ENCODE measurements around the gene KRTAP4-16.
"Not testable (repeated sequence)": the region's sequence is repeated elsewhere in the genome, so short reads cannot be mapped to it uniquely, and the experiment has no call there.

Gene KRTAP4-16

GRCh38 chr17:41111151-41111885 lies 9.3 kb upstream of the KRTAP4-16 start:
- TF ChIP-seq, protein P1, sequence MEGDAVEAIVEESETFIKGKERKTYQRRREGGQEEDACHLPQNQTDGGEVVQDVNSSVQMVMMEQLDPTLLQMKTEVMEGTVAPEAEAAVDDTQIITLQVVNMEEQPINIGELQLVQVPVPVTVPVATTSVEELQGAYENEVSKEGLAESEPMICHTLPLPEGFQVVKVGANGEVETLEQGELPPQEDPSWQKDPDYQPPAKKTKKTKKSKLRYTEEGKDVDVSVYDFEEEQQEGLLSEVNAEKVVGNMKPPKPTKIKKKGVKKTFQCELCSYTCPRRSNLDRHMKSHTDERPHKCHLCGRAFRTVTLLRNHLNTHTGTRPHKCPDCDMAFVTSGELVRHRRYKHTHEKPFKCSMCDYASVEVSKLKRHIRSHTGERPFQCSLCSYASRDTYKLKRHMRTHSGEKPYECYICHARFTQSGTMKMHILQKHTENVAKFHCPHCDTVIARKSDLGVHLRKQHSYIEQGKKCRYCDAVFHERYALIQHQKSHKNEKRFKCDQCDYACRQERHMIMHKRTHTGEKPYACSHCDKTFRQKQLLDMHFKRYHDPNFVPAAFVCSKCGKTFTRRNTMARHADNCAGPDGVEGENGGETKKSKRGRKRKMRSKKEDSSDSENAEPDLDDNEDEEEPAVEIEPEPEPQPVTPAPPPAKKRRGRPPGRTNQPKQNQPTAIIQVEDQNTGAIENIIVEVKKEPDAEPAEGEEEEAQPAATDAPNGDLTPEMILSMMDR (IDR thresholded peaks at IDR 0.05; ENCODE audit: low read depth, low read length), result no peak

DNA sequence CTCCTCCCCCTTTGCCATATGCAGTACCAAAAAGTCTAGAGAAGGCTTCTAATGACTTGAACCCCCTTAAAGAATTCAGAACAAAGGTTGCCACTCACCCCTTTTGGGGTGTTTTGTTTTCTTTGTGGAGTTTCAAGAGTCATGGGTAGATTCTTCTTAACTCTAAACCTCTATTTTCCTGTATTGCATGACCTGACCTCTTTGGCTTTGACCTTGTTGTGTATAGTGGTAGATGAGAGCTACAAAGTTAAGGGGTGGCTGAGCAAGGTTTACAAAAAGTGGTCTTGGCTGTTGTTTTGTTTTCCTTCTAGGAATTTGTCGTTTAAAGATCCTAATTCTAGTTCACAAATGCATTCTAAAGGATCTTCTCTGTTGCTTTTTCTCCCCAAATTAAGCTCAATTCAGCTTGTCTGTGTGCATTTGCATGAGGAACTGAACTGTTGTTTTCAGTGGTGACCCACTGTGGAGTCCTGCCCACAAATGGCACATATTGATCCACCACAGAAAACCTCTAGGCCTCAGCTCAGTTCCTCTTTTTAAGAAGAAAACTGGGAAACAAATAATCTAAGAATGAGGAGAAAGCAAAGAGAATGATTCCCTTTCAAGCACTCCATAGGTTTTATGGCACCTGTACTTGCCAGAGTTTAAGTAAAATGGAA lies 6.8 kb upstream of the KRTAP4-16 start:
- H3K4me3 ChIP-seq (ENCODE audit: low read depth, low read length), result not testable (repeated sequence)

More at GRCh38 chr17:41111151-41111885, 9.3 kb upstream of the KRTAP4-16 start:
- H3K4me3 ChIP-seq (ENCODE audit: low read depth, low read length), result no peak overlapping the region

DNA sequence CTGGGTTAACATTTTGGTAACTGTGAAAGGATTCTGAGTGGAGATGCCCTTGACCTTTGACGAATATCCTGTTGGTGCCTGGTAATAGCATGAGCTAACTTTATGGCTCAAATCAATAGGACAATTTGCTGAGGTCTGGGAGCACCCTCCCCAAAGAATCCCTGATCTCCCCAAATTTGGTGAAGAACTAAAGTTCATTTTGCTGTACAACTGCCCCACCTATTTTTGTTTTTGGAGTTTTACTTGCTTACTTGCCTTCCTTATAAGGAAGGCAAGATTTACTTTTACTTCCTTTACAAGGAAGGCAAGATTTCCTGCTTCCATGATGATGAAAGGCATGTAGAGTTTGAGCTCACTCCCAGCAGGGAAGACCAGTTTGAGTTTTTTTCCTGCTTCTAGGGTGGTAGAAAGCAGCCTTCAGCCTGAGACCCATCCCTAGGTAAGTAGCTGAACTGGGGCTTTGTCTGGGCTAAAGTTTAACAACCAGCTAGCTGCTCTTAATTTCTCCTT lies 6.0 kb upstream of the KRTAP4-16 start:
- TF ChIP-seq, protein P1 (IDR thresholded peaks at IDR 0.05; ENCODE audit: low read depth, low read length), result no peak
- H3K4me3 ChIP-seq (ENCODE audit: low read depth, low read length), result no peak overlapping the region

- H3K4me3 ChIP-seq (ENCODE audit: low read depth, low read length), result not testable (repeated sequence)
Observed at GRCh38 chr17:41105347-41105746, 3.3 kb upstream of the KRTAP4-16 start, which contains the start of gene KRTAP4-9. KRTAP4-9 (plus strand) TSS chr17:41105389; CDS start chr17:41105389, 0 bp downstream.

- H3K4me3 ChIP-seq (ENCODE audit: low read depth, low read length), result not testable (repeated sequence)
Observed at GRCh38 chr17:41104386-41105038, 2.5 kb upstream of the KRTAP4-16 start.

GRCh38 chr17:41103896-41104295 lies 1.9 kb upstream of the KRTAP4-16 start:
- TF ChIP-seq, protein P1 (IDR thresholded peaks at IDR 0.05; ENCODE audit: low read depth, low read length), result no peak

GRCh38 chr17:41099682-41100480 lies 2.1 kb downstream of the KRTAP4-16 start:
- H3K4me3 ChIP-seq (ENCODE audit: low read depth, low read length), result not testable (repeated sequence)

More at GRCh38 chr17:41103896-41104295, 1.9 kb upstream of the KRTAP4-16 start:
- no peak overlapping the region for H3K4me3 ChIP-seq (ENCODE audit: low read depth, low read length)

DNA sequence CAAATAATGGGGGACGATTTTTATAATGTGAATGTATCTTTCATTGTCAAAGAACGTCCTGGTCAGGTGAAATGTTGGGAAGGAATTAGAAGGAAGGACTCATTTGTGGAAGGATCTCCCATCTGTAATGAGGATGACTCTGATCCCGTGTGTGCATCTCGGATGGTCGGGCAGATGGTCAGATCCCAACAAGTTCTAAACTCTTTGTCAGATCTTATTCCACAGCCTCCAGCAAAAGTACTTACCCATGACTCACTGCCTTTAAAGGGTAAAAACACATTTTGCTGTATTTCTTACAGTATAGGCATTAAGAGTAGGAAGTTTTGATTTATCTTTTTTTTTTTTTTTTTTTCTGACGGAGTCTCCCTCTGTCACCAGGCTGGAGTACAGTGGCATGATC lies 3.5 kb downstream of the KRTAP4-16 start:
- H3K4me3 ChIP-seq (ENCODE audit: low read depth, low read length), result no peak overlapping the region
- TF ChIP-seq, protein P1 (IDR thresholded peaks at IDR 0.05; ENCODE audit: low read depth, low read length), result no peak

DNA sequence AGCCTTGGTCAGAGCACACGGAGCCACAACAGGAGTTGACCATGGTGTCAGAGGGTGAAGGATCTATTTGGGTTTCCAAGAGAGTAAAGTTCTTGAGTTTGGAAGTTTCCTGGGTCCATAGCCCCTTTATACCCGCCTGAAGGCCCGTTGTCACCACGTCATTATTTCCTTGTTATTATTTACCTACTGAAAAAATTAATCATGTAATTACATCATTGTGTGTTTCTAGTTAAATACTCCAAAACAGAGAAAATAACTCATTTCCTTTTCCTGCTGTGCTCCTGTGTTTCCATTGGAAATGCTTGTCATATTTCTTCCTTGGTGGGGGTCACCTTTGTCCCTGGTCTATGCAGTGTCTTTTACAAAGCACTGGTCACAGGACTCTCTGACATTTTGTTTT lies 4.0 kb downstream of the KRTAP4-16 start, which contains the start of gene KRTAP4-8:
KRTAP4-8 (minus strand) TSS at position 101 of the 400 bp plus-strand sequence; CDS start at position 43, 58 bp downstream.
- H3K4me3 ChIP-seq (ENCODE audit: low read depth, low read length), result no peak within 1 kb of the TSS
- TF ChIP-seq, protein P1 (IDR thresholded peaks at IDR 0.05; ENCODE audit: low read depth, low read length), result no peak

Measured in WI38 (cell line).